ENCODE results near the gene MROH8.
A peak's percentile ranks its signal among the peaks of the same experiment; 100 is the strongest.

MROH8 gene

DNA sequence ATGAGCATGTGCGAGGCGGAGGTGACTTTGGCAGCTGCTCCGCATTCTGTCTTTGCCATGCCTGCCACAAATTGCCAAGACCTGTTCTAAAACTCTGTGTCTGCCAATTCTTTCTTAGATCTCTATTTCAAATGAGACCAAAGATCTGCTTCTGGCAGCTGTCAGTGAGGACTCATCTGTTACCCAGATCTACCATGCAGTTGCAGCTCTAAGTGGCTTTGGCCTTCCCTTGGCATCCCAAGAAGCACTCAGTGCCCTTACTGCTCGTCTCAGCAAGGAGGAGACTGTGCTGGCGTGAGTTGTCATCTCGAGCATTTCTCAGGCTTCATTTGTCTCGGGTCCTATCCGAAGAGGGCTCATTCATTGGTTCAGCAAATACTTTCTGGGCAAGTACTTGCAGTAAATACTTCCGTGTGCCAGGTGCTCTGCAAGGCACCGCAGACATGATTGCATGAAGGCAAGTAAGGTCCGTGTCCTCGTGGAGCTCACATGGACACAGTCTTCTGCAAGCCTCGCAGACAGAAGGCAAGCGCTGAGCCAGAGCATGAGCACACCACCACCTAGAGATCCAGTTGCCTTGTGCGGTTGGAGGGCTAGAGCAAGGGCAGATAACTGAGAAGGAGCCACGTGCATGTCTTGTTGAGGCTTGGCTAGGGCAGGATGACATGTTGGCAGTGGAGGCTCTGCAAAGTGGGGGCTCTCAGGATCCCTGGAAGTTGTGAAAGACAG lies 19.7 kb upstream of the MROH8 start:
- no peak for DNase-seq

DNA sequence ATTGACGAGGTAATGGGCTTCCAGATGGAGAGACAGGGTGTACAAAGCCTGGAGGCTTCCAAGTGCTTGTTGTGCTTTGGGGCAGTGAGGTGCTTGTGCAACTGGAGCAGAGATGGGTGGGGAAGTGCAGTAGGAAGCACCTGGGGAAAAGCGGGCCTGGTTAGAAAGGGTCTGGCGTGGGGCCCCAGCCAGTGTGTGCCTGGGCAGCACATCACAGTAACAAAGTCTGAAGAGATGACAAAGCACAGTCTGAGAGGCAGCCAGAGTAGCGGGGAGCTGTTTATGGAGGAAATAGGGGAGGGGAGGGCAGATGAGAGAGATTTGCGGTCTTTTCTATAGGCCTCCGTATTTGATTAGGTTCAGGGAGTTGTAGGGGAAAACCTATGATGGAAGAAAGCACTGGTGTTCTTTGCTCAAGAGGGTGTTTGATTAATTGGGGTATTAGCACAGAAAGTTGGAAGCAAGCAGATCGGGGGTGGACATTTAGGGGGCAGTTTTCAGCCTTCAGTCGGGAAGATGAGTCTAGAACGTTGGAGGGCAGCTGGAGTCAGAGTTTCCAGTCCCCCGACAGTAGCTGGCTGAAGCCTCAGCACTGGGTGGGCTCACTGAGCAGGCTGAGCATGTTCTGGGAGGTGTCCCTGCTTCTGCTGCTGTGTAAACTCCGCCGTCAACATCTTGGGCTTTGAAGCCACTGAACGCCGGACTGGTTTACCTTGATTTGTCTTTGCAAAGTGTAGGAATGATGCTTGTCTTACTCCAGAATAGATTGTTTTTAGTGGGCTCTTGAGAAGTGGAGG lies 15.5 kb upstream of the MROH8 start:
- DNase-seq: no peak

DNA sequence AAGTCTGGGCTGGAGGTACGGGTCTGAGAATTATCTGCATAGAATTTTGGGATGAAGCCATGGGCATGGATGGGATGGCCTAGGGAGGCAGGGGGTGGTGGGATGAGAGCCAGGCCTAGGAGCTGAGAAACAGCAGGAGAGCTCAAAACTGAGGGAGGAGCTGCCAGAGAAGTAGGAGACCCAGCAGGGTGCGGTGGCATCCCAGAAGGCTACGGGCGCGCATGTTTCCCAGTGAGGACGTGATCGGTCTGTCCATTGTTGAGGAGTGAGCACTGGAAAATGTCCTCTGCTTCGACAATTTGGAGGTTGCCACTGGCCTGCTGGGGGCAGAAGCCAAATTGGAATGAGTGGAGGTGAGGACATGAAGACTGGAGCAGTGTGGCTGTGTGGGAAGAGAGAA lies 14.5 kb upstream of the MROH8 start:
- no peak for DNase-seq

DNA sequence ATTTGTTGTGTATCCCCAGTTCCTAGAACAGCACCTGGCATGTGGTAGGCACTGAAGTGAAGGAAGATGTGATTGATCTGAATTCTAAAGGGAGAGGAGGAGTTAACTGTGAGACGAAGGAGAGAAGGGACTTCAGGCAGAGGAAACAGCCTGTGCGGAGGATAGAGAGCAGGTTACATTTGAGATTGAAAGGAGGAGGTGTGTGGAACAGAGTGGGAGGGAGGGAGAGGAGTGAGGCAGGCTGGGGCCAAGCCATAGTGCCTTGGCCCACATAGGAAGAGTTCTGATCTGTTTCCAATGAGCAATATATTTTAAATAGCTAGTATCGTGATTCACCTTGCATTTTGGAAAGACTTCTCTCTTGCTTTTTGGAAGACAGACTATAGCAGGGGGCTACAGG lies 13.9 kb upstream of the MROH8 start:
- no peak for DNase-seq

DNA sequence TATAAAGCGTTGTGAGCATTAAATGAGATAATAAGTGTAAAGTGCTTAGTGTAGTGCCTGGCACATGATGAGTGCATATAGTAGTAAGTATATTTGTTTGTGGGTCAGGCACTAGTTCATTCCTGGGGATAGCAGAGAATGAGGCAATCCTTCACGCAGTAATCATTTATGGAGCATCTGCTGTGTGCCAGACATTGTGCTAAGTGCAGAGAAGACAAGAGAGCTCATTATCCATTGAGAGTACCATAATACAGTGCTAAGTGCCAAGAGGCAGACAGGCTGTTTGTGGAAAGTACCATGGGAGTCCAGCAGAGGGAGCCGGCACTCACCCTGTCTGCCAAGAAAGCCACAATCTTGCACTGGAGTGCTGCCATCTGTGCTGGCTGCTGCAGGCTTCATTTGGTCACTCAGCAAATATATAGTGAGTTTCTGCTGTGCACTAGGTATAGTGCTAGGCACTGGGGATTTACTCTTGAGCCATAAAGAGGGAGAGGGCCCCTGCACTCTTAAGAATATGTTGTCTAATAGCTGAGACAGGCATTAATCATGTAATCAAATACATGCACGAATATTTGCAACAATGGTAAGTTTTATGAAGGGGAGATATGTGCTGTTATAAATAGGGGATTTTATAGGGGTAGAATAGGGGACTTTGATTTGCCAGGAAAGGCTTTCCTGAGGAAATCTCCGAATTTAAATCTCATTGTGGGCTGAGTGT lies 12.9 kb upstream of the MROH8 start:
- peak; percentile 64 for DNase-seq

DNA sequence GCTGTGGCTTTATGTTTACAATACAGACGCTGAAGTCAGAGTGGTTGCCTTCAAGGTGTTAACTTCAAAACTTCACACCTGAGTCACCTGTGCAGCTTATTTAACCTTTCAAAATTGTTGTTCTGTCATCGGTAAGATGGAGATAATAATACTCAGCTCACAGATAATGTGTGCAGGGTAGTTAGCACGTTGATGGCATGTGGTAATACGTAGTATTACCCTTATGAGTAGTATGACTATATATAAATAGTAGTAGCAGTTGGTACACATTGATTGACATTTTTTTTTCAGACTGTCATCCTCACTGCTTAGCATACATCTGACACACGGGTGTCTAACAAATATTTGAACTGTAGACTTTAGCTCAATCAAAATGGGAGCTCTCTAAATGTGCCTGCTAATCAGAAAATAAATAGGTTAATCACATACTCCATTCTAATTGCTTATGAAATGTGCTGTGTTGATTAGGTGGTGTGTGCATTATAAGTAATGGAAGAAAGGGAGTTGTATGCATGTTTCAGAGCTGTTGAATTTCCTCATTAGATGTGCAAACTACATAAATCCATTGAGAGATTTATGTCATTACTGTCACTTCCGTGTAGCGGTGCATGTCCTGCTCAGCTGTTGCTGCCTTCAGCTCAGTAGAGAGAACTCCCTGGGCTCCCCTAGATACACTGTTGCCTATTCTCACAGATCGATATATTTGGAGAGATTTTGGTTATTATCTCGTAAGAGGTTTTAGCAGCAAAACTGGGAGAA lies 11.2 kb upstream of the MROH8 start:
- no peak for DNase-seq

DNA sequence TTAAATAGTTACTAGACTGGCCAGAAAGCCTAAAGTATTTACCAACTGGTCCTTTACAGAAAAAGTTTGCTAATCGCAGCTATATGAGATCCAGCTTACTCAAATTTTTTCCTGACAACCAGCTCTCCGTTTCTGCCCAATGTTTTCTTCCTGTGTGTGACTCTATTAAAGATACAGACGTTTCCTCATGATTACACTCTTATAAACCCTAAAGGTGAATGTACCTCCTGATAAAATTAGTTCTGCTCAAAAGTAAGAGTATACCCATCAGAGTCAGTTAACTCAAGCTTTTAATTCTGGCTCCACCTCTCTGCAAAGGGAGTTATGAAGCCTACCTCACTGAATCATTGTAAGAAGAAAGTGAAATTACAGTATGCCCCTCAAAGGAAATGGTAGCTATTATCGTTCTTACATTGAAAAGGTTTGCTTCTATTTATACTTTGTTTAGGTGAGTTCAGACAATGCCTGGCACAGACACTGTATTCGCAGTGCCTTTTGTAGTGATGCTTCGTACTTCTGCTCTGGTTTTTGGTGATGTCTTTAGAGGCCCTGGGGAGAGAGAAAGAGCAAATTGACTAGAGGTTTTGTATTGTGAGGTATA lies 10.2 kb upstream of the MROH8 start:
- no peak for DNase-seq

DNA sequence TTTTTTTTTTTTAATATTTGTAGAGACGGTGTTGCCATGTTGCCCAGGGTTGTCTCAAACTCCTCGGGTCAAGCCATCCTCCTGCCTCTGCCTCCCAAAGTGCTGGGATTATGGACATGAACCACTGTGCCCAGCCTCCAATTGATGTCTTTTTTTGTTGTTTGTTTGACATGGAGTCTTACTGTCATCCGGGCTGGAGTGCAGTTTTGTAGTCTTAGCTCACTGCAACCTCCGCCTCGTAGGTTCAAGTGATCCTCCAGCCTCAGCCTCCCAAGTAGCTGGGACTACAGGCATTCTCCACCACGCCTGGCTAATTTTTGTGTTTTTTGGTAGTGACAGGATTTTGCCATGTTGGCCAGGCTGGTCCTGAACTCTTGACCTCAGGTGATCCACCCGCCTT lies 9.4 kb upstream of the MROH8 start:
- DNase-seq: no peak

DNA sequence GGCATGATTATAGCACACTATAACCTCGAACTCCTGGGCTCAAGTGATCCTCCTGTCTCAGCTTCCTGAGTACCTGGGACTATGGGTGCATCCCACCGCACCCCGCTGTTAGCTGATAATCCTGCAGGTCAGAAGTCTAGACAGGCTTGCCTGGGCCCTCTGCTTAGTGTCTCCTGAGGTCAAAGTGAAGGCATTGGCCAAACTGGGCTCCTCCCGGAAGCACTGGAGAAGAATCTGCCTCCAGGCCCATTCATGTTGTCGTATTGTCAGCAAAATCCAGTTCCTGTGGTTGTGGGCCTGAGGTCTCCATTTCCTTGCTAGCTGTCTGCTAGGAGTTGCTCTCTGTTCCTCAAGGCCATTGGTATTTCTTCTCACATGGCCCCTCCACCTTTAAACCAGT lies 6.3 kb upstream of the MROH8 start:
- no peak for DNase-seq

DNA sequence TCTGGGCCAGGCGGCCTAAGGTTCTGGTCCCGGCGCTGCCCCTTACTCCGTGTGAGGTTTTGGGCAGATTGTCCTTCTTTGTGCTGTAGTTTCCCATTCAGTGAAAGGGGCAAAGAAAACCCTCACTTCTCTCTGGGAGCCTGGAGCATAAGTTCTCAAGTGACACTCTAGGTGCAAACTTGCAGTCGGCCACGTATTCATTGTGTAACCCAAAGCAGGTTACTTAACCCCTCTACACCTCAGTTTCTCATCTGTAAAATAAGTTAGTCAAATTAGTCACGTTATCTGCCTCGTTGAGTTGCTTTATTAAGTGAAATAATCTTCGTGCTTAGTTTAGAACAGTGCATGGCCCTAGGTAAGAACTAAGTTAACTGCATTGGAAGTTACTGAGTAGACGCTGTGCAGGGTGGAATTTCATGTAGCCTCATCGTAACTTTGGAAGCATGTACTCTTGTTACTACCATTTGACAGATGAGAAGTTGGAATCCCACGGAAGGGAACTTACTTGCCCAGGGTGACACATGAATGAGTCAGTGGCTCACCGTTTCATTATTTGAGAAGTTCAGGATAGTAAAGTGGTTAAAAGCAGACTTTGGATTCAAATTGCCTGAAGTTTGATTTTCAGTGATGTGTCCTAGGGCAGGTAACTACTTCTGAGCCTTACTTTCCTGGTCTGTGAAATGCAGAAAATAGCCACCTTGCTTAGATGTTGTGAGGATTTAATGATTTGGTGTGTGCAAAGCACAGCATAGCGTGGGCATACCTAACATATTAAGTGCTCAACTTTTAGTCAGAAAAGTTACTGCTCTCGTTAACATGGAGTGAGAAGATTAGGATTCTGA lies 556 bp upstream of the MROH8 start:
- DNase-seq: no peak

DNA sequence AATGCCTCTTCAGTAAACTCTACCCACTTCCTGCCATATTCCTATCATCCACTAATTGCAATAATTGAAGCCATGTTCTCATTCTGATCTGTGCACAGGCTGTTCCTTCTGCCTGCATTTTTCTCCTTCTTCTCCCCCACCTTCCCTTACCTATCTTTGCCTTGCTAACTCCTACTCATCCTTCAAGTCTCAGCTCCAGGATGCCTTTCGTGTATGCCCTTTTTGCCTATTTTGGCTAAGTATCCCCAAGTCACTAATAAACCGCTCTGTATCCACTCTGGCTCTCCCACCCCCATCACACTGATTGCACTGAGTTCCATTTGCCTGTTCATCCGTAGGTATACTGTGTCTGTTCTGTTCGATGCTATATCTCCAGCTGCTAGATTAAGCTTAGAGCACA lies 6.5 kb downstream of the MROH8 start:
- no peak for DNase-seq

DNA sequence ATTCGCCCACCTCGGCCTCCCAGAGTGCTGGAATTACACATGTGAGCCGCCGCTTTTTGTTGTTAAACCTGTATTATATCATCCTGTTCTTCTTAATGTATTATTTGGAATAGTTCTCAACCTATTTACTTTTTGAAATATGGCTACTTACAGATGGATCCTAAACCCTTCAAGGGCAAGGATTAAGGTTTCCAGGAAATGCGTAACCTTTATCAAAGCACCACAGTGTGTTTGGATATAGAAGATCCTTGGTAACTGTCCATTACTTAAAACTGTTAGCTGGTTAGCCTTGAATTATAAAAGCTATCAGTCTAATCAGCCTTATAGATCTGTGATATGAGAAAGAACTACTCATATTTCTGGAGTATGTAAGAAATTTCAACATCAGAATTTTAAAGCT lies 12.5 kb downstream of the MROH8 start:
- no peak for DNase-seq

DNA sequence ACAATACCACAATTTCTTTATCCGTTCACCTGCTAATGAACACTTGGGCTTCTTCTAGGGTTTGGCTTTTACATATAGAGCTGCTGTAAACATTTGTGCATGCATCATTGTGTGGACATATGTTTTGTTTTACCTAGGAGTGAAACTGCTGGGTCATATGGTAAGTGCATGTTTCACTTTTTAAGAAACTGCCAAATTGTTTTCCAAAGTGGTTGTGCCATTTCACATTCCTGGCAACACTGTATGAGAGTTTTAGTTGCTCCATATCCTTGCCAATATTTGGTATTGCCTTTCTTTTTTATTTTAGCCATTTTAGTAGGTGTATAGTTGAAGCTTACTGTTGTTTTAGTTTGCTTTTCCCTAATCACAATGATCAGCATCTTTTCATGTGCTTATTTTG lies 14.3 kb downstream of the MROH8 start:
- no peak for DNase-seq

DNA sequence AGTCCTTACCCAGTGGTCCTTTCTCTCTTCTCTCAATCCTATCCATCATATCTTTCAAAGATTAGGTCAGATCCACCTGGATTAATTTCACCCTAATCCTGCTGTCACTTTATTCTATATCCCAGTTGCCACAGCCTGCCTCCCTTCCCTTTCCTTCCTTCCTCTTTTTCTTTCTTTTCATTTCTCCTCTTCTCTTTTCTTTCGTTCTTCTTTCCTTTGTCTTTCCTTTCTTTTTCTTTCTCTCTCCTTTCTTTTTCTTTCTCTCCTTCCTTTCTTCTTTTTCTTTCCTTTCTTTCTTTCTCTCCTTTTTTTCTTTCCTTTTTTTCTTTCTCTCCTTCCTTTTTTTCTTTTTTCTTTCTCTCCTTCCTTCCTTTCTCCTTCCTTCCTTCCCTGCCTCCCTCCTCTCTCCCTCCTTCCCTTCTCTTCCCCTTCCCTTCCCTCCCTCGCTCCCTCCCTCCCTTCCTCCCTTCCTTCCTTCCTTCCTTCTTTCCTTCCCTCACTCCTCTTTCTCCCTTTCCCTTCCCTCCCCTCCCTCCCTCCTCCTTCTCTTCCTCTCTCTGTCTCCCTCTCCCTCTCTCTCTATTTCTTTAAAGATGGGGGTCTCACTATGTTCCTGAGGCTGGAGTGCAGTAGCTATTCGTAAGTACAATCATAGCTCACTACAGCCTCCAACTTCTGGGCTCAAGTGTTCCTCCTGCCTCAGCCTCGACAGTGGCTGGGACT lies 15.4 kb downstream of the MROH8 start:
- DNase-seq: no peak

DNA sequence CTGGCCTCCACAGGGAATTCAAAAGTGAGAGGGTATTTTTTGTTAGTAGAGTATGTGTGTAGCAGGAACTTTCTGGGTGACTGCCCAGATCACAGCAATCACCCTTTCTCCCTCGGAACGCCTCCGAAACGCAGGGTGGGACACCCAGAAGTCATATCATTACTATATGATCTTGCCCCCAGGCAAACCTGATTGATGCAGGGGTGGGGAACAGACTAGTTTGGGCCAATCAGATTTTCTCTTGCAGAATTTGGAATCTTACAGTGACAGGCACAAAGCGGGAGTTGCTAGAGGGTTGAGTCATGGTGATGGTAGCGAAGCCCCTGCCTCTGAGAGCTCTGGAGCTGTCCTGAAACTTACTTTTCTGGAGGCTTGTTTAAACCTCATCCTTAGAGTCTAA lies 16.7 kb downstream of the MROH8 start:
- no peak for DNase-seq

DNA sequence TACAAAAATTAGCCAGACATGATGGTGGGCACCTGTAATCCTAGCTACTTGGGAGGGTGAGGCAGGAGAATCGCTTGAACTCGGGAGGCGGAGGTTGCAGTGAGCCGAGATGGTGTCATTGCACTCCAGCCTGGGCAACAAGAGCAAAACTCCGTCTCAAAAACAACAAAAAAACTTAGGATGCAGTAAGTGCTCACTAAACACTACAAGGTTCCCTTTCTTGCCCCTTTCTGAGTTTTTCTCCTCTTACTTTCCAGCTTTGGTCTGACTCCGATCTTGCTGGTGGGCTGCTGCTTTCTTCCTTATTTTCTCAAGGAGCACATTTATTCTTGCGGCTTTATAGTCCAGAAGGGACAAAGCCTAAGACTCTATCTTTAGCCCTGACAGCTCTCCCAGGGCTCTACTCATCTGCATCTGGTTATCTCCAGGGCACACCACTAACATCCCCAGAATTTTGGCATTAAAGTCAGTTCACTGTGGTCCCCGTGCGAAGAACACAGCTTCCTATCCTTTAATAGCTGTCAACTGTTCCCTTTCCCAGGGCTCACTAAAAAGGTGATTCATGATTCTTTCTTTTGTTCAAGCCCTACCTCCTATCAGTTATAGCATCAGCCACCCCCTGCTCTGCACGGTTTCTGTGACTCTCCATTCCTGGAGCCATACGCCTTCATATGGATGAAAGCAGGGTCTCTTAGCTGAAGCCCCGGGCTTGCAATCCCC lies 17.4 kb downstream of the MROH8 start:
- no peak for DNase-seq

DNA sequence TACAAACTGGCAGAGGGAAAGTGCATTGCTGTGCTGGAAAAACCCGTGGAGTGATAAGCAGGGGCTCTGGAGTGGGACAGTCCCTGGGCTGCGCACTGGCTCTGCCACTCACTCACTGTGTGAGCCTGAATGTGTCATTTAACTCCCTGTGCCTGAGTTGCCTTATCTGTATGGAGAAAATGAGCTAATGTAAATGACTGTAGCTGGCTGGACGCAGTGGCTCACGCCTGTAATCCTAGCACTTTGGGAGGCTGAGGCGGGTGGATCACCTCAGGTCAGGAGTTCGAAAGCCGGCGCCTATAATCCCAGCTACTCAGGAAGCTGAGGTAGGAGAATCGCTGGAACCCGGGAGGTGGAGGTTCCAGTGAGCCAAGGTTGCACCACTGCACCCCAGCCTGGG lies 18.7 kb downstream of the MROH8 start:
- no peak for DNase-seq

DNA sequence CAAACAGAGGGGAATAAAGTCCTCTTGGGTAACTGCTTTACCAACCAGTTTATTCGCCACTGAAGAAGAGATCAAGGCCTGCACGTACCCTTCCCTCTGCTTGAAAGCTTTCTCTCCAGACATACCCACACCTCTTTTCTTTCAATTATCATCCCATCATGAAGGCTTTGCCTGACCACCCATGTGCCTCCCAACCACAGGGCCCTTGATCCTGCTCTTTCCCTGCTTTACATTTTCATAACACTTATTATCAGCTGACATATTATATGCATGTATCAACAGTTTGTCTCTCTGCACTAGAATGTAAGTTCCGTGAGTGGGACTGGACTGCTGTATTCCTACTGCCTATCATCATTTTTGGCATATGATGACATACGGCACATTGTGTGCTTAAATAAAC lies 21.1 kb downstream of the MROH8 start:
- no peak for DNase-seq

DNA sequence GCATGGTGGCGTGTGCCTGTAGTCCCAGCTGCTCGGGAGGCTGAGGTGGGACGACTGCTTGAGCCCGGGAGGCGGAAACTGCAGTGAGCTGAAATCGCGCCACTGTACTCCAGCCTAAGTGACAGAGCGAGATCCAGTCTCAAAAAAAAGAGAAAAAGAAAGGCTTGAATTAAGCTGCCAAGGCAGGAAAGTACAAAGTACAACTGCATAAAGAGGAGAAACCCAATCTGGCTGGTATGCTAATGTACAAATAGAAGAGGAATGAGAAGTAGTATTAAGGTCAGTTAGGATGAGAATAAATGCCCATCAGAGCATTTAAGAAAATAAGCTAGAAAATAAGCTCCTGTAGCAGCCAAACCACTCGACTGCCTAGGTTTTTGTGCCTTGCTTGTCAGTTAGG lies 23.4 kb downstream of the MROH8 start:
- no peak for DNase-seq

DNA sequence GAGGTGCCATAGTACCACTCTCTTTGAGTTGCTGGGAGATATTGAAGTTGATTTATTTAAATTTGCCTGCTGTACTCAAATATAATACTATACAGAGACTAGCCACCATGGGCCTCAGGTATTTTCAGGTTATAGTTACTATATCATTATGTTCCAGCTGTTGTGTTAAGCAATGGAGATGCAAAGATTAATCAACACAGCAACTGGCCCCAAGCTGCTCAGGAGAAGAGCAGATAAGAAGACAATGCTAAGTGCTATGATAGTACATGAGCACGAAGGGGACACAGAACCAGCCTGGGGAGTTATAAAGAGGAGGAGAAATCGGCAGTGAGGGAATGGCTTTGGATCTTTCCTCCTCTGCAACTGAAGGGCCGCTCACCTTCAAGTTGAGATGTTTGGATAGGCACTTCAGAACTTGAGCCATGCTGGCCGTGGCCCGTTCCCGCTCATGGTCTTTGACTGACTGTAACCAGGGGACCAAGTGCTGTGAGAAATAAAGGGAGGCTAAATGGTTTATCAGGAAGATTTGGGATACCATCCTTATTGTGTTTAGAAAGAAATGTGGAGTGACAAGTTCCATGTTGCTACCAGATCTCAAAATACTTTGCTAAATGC lies 24.6 kb downstream of the MROH8 start:
- no peak for DNase-seq
